Sigmoid colon (tissue), 7 donors: ENCODE data around the gene NID2. TPM values are rescaled to one million over a fixed set of nuclear protein-coding genes. Genes with fewer than 3 reads are reported as not detected.

Experiments
- DNase-seq: peaks from one replicate; pipeline ENCODE4 v3.0.0-alpha.2; 2019
- H3K27ac ChIP-seq, 4 donors: fragments of 200-600 bp; sonication (generic); one replicate each; pipeline ENCODE4 v1.5.1; 2016 to 2019; ENCODE audit warnings: mild to moderate bottlenecking in 1 of 4
- H3K27me3 ChIP-seq, 3 donors: fragments of 200-600 bp; sonication (generic); one replicate each; pipeline ENCODE4 v1.5.1; 2019; ENCODE audit warnings: mild to moderate bottlenecking in 1 of 3
- H3K36me3 ChIP-seq, 4 donors: fragments of 200-600 bp; sonication (generic); one replicate each; pipeline ENCODE4 v1.5.1; 2016 to 2019
- H3K4me1 ChIP-seq, 4 donors: fragments of 200-600 bp; sonication (generic); one replicate each; pipeline ENCODE4 v1.5.1; 2017 to 2019
- H3K4me3 ChIP-seq, 4 donors: fragments of 200-600 bp; sonication (generic); one replicate each; pipeline ENCODE4 v1.5.1; 2017 to 2019; ENCODE audit warnings: mild to moderate bottlenecking in 2 of 4, moderate library complexity in 1 of 4
- H3K9me3 ChIP-seq, 4 donors: fragments of 200-600 bp in 3 of 4; sonication (generic) in 3 of 4; one replicate each; pipeline versions ENCODE4 v1.5.1 to v1.6.1; 2013 to 2019
- EP300 ChIP-seq, 4 donors: sonication (generic); formaldehyde crosslinking; IDR thresholded peaks; one replicate each; pipeline ENCODE4 v1.6.1; 2017; ENCODE audit warnings: antibody characterized with exemption in 4 of 4
- POLR2A ChIP-seq, 2 donors: fragments of 450-650 bp; IDR thresholded peaks; one replicate each; pipeline ENCODE4 v1.6.1; 2016; ENCODE audit warnings: antibody characterized with exemption in 2 of 2, mild to moderate bottlenecking in 2 of 2, moderate library complexity in 2 of 2
- POLR2AphosphoS5 ChIP-seq, 4 donors: sonication (generic); formaldehyde crosslinking; IDR thresholded peaks; one replicate each; pipeline ENCODE4 v1.6.1; 2017; ENCODE audit warnings: antibody characterized with exemption in 4 of 4
- WGBS, 2 donors: extraction: QIAGEN DNeasy Blood & Tissue Kit; methylation state at CpG; one replicate each; pipeline ENCODE4 v1.1.7; 2013; 5-methylcytosine and 5-hydroxymethylcytosine counted together
- intact Hi-C: fragments of 100-400 bp; cut with DNase I; formaldehyde crosslinking; loops from one replicate; pipeline ENCODE4 v1.15.1; 2023
- polyA plus RNA-seq, 3 donors: library from polyadenylated mRNA; stranded (reverse); fragments of 200-250 nt; gene quantifications; one replicate each; pipeline ENCODE4 v1.2.3, GENCODE V29; 2013
- total RNA-seq, 4 donors: library from RNA; depleted of rRNA; stranded (reverse); fragments of >200 nt; gene quantifications; one replicate each; pipeline ENCODE4 v1.1.0, GENCODE V29; 2016
- TF ChIP-seq, protein P1 (sequence below), 4 experiments: fragments of 450-650 bp in 3 of 4; fragments of 200-600 bp in 1 of 4; IDR thresholded peaks; one replicate each; pipeline ENCODE4 v1.5.1; 2016 to 2019; ENCODE audit warnings: antibody characterized with exemption in 4 of 4, mild to moderate bottlenecking in 3 of 4, moderate library complexity in 2 of 4
- donor health status: healthy with polysubstance abuse.
- donor health status: Bipolar disorder and iron deficiency.
- donor health status: healthy.

Gene NID2
- total and polyA plus RNA-seq, 7 donors = 0.46 to 52.9 (median 26.4) TPM

DNA sequence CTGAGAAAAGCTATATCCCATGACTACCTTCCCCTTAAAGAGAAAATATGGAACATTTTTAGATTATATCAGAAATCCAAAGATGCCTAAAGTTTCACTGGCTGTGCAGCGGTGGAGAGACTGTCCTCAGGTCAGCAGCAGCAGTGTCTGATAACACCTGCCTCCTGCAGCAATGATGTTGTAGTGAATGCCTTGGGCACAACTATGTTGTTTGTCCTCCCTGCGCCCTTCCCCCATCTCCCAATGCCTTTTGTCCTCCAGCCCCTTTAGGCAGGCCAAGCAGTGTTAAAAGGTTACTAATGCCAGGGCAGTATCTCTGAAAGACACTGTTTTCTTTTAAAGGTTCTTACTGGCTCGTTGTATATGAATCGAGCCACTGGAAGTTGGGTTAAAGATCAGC, 66.3 kb downstream of the NID2 start:
- intact Hi-C loops = no loop called here
- Histone ChIP-seq H3K36me3 (peaks cover 6 to 83% (median 17%) of the 10 kb centered on the region in 4 donors), H3K9me3 (no peaks in the 10 kb centered on the region), H3K27ac (peak overlapping the region; percentile 15 to 74 (median 72)), H3K27me3 (no peaks in the 10 kb centered on the region), H3K4me3 (no peak overlapping the region), H3K4me1 (peaks cover 0 to 52% (median 25%) of the 10 kb centered on the region in 4 donors)
- TF ChIP-seq EP300 (IDR thresholded peaks at IDR 0.05) (no peak), POLR2A (IDR thresholded peaks at IDR 0.05) (no peak), POLR2AphosphoS5 (IDR thresholded peaks at IDR 0.05) (no peak)
- TF ChIP-seq, protein P1, sequence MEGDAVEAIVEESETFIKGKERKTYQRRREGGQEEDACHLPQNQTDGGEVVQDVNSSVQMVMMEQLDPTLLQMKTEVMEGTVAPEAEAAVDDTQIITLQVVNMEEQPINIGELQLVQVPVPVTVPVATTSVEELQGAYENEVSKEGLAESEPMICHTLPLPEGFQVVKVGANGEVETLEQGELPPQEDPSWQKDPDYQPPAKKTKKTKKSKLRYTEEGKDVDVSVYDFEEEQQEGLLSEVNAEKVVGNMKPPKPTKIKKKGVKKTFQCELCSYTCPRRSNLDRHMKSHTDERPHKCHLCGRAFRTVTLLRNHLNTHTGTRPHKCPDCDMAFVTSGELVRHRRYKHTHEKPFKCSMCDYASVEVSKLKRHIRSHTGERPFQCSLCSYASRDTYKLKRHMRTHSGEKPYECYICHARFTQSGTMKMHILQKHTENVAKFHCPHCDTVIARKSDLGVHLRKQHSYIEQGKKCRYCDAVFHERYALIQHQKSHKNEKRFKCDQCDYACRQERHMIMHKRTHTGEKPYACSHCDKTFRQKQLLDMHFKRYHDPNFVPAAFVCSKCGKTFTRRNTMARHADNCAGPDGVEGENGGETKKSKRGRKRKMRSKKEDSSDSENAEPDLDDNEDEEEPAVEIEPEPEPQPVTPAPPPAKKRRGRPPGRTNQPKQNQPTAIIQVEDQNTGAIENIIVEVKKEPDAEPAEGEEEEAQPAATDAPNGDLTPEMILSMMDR (IDR thresholded peaks at IDR 0.05) = no peak
- 60 to 82% methylated on average over 4 of the region's 4 CpGs for WGBS, 2 donors
- DNase-seq = no peak

DNA sequence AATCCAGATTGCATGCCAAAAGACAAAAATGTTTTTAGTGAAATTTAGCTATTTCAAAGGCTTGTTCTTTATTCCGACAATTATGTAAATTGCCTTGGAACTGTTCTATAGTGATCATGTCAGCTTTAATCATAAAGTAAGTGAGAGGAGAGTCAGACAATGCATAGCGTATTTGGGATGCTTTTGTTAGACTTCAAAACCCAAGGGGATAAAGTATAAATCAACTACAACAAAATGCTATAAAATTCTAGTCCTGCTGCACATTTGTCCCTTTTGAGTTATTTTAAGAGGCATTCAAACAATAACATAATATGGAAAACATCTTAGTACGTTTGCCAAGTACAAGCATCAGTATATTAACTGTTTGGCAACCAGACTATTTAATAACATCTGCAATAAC, 68.2 kb downstream of the NID2 start:
- no peaks in the 10 kb centered on the region for H3K27me3 ChIP-seq
- H3K4me3 ChIP-seq = no peak overlapping the region
- peak overlapping the region in 2 of 4 donors; percentile 5 to 10 for H3K27ac ChIP-seq
- intact Hi-C loops = no loop called here
- peaks cover 0 to 61% (median 25%) of the 10 kb centered on the region in 4 donors for H3K4me1 ChIP-seq
- TF ChIP-seq EP300 (IDR thresholded peaks at IDR 0.05) (no peak), POLR2AphosphoS5 (IDR thresholded peaks at IDR 0.05) (no peak), POLR2A (IDR thresholded peaks at IDR 0.05) (no peak)
- TF ChIP-seq, protein P1 (IDR thresholded peaks at IDR 0.05) = no peak
- WGBS, 2 donors = 80 to 86% methylated on average over 3 of the region's 3 CpGs
- peaks cover 2 to 66% (median 14%) of the 10 kb centered on the region in 4 donors for H3K36me3 ChIP-seq
- DNase-seq = no peak
- no peaks in the 10 kb centered on the region for H3K9me3 ChIP-seq

DNA sequence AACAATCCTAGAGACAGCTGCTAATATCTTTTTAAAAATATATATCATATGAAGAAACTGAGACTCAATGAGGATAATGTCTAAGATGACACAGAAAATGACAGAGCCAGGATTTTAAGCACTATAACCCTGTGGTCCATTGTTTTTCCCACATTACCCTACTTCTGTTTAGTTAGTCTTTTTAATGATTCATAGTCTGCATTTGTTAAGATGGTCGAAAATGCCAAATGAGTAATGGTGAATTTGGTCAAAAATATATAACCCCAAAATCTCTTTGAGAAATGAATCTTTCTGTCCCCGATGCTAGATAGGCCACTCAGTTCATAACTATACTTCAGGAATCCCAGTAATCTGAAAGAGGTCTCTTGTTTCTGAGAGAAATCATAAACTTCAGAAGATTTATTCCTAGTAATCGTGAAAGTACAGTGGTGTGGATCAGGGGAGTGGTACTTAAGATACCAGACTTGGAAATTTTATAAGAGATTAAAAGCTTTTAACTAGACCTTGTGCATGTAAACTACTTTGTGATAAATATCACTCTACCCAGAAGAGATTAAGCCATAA, 68.8 kb downstream of the NID2 start:
- TF ChIP-seq POLR2A (IDR thresholded peaks at IDR 0.05) (no peak), EP300 (IDR thresholded peaks at IDR 0.05) (no peak)
- Histone ChIP-seq H3K4me3 (no peak overlapping the region), H3K36me3 (peaks cover 1 to 66% (median 14%) of the 10 kb centered on the region in 4 donors), H3K9me3 (no peaks in the 10 kb centered on the region), H3K27me3 (no peaks in the 10 kb centered on the region), H3K27ac (peak overlapping the region in 2 of 4 donors; percentile 5 to 10), H3K4me1 (peaks cover 0 to 62% (median 25%) of the 10 kb centered on the region in 4 donors)
- intact Hi-C loops = no loop called here
- WGBS, 2 donors = 78 to 79% methylated on average over 3 of the region's 3 CpGs
- no peak for DNase-seq

DNA sequence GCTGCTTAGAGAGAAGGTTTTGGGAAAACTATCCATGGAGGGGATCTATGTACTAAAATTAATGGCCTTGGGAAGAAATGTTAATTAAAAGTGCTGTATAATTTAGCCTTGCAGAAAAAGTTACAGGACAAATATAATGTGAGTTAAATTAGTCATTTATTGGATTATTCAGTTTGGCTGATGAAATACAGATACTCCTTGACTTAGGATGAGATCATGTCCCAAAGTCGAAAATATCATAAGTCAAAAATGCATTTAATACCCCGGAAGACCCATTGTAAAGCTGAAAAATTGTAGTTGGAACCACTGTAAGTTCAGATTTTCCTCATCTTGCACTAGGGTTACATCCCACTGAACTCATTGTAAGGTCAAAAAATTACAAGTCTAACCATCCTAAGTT, 69.8 kb downstream of the NID2 start:
- no peak overlapping the region for H3K27ac ChIP-seq
- no peak for DNase-seq
- peaks cover 0 to 58% (median 23%) of the 10 kb centered on the region in 4 donors for H3K4me1 ChIP-seq

DNA sequence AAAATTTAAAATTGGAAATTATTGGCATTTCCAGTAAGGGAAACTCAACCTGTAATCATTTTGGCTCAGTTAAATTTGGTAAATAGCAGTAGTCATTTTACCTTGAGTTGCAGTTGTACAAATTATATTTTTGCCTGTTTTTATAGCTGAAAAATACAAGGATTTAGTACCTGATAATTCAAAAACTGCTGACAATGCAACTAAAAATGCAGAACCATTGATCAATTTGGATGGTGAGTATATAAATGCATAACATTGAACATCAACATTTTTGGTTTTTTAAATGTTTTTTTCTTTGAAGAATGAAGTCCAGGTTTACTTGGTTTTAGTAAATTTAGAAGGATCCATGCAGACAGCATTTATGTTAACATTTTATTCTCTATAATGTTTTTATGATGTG, 70.5 kb downstream of the NID2 start:
- peaks cover 0 to 69% (median 16%) of the 10 kb centered on the region in 4 donors for H3K36me3 ChIP-seq
- intact Hi-C loops = no loop called here
- no peaks in the 10 kb centered on the region for H3K27me3 ChIP-seq
- H3K4me3 ChIP-seq = no peak overlapping the region
- H3K4me1 ChIP-seq = peaks cover 0 to 54% (median 17%) of the 10 kb centered on the region in 4 donors
- no peaks in the 10 kb centered on the region for H3K9me3 ChIP-seq
- DNase-seq = no peak
- no peak overlapping the region for H3K27ac ChIP-seq
- TF ChIP-seq POLR2A (IDR thresholded peaks at IDR 0.05) = no peak
- TF ChIP-seq POLR2AphosphoS5 (IDR thresholded peaks at IDR 0.05) = no peak

More for the DNA sequence above, 69.8 kb downstream of the NID2 start:
- TF ChIP-seq, protein P1 (IDR thresholded peaks at IDR 0.05) = no peak
- no peak for TF ChIP-seq POLR2AphosphoS5 (IDR thresholded peaks at IDR 0.05)
- intact Hi-C loops = no loop called here
- WGBS, 2 donors = 85 to 92% methylated on average over 2 of the region's 2 CpGs
- H3K36me3 ChIP-seq = peaks cover 0 to 66% (median 18%) of the 10 kb centered on the region in 4 donors
- H3K9me3 ChIP-seq = no peaks in the 10 kb centered on the region
- H3K4me3 ChIP-seq = no peak overlapping the region
- H3K27me3 ChIP-seq = no peaks in the 10 kb centered on the region
